NCI-H82 (cell line): ENCODE results near the gene LRP2BP.
"Not testable (repeated sequence)": the region's sequence is repeated elsewhere in the genome, so short reads cannot be mapped to it uniquely, and the experiment has no call there.

Source experiments
- DNase-seq: peaks from one replicate; lab custom pipeline; 2025; lab: John Stamatoyannopoulos, UW

Gene LRP2BP

DNA sequence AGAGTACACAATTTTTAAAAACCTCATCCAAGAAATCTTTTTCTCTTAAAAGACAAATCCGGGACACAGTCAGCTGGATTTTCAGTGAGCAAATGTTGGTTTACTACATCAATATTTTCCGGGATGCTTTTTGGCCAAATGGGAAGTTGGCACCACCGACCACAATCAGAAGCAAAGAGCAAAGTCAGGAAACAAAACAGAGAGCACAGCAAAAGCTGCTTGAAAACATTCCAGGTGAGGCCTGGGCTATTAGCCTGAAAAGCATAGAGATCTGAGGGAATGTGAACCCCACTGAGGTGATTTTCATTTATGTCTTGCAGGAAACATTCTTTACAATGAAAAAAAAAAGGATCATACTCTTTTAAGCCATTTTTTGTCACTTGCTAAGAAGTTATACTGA lies 33.9 kb downstream of the LRP2BP start:
- no peak for DNase-seq

DNA sequence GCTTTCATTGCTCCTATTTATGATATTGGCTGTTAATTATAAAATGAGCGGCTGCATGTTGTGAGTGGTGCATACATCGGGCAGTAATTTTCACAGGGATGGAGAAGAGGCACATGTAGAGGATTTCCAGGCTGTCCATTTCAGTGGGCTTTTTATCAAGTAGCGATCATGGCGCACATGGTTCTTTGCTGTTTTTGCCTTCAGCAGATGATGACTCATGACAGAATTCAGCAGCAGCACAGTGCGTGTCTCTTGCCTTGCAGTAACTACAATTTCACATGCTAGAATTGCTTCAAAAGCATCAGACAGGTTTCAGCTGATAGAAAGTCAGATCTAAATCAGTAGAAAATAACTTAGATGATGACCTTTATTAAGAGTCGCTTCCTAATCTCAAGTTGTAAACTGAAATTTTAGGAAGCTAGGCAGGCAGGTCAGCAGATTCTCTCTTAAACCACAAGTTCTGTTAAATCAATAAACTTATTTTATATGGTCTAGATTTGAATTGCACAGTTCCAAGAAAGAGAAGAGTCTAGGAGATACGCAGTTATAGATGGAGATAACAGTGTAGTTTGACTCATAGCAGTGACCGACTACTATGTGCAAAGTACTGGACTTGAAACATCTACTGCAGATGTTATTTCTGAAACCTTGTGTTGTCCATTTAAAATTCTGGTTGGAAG lies 35.8 kb downstream of the LRP2BP start:
- DNase-seq = no peak

DNA sequence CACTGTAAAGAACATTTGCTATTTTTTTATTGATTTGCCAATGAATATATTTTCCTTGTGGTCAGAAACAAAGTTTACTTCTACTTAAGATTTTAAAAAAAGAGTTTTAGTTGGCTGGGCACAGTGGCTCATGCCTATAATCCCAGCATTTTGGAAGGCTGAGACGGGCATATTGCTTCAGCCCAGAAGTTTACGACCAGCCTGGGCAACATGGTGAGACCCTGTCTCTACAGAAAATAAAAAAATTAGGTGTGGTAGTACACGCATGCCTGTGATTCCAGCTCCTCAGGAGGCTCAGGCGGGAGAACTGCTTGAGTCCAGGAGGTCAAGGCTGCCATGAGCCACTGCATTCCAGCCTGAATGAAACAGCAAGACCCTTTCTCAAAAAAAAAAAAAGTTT lies 36.8 kb downstream of the LRP2BP start:
- DNase-seq = no peak

DNA sequence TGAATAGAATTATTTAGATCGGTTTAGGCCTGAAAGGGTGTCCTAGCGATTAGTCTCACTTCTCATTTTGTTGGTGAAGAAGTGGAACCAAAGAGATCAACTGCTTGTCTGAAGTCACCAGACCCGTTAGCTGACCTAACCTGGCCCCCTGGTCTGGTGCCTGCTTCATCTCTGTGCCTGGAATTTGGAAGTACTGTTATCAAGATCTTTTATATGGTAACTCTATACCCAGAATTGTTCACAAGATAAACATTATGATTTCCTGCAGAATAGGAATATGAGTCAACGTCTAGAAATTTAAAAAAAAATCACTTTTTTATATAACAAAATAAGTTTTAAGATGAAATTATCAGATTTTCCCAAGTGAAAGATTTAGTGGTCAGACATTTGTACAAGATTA lies 37.2 kb downstream of the LRP2BP start:
- DNase-seq = no peak

DNA sequence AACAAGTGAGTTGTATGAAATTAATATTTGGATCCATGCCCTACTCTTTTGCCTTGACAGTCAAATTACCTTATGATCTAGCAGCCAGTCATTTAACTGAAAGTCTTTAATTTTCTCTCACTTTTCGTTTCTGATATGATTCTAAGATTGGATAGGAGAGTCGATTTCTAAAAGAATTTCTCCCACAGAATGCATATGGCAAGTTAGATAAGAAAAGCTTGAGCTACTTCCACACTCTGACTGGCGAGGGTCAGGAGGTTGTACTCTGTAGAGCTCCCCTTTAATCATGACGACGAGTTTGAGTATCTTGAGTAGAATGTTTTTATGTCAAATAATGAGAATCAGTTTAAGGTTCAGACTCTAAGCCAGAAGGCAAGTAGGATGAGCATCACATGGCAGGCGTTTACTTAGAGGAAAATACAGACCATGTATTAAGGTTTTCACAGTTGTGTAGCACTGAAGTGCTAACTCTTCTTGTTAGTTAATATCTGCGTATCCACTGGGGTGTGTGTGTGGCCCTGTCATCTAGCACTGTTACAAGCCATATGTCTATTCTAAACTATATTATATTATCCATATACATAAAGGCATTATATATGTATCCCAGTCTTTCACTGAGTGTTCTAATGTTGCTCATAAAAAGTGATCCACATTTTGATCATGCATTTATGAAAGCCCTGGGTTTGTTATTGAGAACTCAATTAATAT lies 37.8 kb downstream of the LRP2BP start:
- DNase-seq = no peak

DNA sequence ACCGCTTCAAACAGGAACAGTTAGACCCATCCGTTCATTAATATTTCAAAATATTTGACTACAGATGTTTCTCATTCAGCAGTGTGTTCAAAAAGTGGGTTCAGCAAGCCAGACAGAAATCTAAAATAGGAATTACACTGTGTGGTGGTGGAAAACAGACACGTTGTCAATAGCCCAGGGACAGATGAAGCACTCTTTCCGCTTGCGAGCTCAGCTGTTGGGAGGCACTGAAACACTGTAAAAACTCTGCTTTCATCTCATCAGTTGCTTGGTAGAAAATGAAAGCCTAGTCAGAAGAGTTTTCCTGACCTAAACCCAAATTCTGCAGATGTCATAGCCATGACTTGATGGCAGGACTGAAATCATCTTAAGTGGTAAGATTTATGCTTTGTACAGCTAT lies 38.5 kb downstream of the LRP2BP start:
- no peak for DNase-seq

DNA sequence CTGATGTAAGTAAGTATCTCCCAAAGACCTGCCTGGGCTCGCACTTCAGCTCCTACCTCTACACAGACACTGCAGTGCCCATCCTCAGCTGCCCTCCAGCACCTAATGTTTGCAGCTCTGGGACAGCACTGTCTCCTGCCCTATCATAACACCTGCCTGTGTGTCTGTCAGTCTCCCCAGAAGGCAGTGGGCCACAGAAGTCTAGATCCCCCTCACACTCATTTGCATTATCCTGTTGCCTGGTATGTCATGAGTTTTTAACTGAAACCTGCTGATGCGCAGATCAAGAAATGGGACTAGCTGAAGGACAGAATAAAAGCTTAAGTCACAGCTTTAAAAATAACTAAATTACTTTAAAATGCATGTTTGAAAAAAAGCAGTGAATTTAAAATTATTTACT lies 43.0 kb downstream of the LRP2BP start:
- no peak for DNase-seq

DNA sequence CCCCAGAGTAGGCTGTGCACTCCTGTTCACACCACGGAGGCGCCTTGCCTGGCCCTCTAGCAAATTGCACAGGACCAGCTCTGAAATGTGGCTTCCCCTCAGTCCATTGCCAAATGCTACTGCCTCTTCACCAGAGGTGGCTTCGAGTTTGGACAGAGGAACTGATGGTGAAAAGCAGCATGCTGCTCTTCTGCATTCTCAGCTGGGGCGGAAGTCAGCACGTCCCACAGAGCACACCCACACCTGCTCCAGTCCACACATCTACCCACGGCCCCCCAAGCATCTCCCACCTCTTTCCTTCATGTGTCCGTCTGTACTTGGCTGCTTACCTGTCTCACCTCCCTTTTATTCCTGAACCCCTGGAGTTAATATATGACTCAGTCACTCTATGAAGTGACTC lies 43.5 kb downstream of the LRP2BP start:
- no peak for DNase-seq

DNA sequence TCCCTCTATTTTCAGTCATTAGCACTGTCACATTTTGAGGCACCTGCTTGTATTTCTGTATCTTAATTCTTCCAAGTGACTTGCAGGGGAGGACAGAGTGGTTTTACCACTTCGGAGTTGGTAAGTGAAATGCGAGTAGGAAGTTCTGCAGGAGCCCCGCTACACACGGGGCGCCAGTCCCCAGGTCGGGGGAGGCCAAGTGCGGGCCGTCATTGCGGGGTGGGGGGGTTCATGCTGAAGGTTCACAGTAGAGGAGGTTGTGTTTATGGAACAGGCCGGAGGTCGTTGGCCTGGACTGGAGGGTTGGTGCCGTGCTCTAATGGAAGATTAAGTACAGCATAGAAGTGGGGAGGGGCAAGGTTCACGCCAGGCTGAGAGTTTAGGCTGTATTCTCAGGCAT lies 44.0 kb downstream of the LRP2BP start:
- DNase-seq = no peak

DNA sequence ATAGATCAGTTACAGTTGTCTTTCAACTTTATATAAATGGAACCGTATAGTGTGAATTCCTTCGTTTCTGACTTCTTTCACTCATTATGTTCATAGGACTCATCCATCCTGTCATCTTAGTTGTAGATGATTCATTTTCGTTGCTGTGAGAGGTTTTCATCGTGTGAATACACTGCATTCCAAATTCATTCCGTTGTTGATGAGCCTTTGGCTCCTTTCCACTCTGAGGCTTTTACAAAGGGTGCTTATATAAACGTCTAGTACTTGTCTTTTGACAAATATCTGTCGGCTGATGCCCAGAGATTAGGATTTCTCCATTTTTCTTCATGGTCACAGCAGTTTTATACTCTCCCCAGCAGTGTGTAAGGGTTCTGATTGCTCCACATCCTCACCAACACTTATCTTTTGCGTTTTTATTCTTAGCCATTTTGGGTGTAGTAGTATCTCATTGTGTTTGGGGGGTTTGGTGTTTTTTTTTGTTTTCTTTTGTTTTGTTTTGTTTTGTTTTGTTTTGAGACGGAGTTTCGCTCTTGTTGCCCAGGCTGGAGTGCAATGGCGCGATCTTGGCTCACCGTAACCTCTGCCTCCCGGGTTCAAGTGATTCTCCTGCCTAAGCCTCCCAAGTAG lies 48.6 kb downstream of the LRP2BP start:
- no peak for DNase-seq

DNA sequence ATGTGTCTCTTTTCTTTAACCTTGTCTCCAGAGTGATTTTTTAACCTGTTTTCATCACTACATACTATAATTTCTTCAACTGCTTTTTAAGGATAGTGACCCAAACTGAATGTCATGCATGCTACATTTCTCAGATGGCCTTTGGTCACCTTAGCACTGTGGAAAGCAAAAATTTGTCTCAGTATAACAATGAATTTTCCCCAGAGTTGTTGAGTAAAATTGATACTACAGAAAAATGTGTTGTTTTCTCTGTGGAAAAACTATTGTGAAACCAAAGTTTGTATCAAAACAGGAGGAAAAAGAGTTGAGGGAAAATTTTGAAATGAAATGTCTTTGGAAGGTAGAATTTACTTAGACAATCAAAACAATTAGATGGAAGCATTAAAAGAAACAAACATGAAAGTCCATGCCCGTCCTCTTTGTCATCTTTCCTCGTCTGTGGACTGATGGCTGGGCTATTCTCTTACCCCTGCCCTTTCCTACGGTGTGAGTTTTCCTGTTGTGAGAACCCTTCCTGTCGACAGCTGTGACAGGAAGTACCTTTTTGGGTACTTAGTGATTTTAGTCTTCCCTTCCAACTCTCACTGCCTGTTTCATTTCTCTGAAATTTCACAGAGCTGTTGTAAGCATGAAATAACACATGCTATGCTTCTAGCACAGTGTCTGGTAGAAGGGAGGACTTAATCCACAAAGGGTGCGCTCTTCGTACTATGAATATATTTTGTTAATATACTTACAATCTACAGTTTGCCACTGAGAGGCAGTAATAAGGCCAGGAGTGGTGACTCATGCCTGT lies 50.8 kb downstream of the LRP2BP start:
- no peak for DNase-seq

DNA sequence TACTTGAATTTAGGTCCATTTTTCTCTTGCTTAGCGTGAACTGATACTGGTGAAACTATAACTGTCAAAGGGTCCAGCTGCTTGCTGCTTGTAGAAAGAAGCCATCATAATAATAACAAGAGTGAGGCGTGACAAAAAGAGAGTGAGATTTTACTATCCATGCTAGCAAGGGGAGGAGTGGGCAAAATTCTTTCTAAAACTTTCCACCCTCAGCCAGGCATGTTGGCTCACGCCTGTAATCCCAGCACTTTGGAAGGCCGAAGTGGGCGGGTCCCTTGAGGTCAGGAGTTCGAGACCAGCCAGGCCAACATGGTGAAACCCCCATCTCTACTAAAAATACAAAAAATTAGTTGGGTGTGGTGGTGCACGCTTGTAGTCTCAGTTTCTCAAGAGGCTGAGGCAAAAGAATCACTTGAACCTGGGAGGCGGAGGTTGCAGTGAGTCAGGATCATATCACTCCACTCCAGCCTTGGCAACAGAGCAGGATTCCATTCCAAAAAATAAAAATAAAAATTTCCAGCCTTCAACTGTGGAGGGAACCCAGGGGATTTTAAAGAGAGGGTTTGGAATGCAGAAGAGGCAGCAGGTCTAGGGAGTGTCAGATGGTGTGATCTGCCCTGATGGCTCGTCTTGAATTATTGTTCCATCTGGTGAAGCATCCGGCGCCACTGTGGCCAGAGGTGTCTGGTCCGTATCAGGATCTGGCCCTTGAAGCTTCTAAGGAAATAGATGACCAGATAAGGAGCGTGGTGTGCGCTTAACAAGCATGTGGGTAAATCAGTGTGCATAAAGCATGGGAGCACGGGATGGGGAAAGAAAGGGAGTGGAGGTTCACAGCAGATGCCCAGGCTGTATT lies 51.8 kb downstream of the LRP2BP start:
- DNase-seq = peak; percentile 4

DNA sequence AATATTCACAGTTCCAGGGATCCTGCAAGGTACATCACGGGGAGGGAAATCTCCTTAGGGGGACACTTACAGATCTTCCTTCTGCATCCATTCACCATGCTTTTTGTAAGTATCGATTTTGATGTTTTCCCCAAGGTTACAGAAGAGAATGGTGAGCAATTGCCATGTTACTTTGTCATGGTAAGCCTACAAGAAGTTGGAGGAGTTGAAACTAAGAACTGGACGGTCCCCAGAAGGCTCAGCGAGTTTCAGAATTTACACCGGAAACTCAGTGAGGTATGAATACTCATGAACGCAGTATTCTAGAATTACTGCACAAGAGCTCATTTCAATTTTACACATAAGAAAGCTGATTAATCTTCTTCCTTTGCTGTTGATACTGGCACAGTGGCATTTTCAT lies 53.9 kb downstream of the LRP2BP start:
- DNase-seq = no peak

DNA sequence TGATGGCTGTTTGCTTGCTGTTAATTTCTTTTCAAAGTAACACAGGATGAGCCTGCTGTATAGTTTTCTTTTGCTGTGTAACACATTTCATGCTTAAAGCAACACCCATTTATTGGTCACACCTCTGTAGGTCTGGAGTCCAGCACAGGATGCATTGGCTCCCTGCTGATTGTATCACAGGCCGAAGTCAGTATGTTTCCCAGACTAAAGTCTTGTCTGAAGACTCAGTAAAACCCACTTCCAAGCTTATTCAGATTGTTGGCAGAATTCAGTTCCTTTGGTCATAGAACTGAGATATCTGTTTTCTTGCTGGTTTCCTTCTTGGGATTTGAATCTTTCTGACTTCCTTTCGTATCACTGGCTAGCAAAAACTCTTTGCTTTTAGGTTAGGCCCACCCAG lies 54.3 kb downstream of the LRP2BP start:
- no peak for DNase-seq

DNA sequence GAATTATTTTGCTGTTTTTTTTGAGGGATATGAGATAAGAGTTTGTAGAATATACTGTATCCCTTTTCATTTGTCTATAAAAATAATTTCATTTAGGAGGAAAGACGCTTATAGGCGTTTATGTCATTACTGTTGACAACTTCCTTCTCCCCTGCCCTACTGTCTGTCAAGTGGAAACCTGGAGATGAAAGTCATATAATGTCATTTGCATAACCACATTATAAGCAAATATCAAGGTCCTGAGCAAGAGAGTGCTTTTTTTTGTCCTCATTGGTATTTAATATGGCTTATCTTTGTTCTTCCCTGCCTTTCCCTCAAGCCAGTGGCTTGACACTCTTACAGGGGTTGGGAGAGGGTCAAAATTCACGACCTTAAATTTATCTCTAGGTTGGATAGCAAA lies 55.8 kb downstream of the LRP2BP start:
- no peak for DNase-seq

DNA sequence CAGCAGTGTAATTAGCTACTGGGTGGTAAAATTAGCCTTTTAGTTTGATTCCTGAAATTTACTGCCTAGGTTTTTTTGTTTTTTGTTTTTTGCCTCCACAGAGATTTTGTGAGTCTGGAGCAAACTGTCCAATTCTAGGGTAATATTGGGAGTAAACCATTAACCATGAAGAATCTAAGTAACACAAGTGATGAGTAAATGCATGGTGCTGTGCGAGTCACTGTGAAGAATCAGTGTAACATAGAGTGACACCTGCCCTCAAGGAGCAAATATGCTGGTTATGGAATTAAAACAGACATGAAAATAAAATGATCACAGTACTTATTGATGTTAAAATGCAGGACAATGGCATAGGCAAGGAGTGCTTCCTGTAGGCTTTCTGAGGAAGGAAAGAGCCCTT lies 60.1 kb downstream of the LRP2BP start:
- DNase-seq = no peak

DNA sequence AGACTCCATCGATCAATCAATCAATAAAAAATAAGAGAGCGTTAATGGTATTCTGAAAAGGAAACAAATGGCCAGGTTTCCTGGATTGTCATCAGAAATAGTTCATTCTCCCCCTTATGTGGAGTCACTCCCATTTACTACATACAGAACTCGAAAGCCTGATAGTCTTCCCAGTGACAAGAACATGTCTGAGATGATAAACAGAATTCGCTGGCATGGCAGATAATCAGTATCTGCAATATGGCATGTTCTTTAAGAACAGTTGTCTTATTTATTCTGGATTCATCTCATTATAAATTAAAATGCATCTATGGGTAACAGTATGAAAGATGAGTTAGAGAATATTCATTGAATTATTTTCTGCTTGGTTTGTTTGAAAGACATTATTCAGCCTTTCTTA lies 61.4 kb downstream of the LRP2BP start:
- no peak for DNase-seq

DNA sequence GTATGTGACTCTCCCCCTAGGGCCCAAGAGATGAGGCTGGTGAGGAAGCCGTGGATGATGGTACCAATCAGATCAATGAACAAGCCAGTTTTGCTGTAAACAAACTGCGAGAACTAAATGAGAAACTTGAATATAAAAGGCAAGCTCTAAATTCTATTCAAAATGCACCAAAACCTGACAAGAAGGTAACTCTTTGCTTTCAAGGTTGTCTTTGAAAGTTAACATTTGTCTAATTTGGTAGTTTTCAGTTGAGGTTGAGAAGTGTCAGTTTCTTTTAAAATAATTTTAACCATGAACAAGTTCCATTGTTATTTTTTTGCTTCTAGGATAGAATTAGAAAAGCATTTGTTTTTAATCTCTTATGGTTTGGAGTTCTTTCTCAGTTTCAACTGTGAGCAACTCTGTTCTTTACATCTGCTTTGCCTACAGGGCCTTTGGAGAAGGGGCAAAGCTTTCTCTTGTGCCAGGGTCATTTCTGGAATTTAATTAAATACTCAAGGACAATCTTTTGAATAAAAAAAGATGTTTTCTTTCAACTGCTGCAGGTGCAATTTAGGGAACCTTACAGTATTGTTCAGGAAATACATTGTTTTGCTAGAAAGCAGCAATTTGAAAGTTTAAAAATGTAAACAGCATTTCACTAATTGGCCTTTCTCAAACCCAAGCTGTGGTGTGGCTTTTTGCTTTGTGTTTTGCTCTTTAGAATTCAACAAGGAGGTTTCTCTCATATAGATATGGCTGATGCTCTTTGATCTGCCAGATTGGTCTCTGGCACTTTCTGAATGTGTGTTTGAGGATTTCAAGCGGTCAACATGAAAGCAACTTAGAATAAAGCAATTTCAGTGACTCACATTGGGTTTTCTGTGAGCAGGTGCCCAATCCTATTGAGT lies 62.9 kb downstream of the LRP2BP start:
- no peak for DNase-seq

DNA sequence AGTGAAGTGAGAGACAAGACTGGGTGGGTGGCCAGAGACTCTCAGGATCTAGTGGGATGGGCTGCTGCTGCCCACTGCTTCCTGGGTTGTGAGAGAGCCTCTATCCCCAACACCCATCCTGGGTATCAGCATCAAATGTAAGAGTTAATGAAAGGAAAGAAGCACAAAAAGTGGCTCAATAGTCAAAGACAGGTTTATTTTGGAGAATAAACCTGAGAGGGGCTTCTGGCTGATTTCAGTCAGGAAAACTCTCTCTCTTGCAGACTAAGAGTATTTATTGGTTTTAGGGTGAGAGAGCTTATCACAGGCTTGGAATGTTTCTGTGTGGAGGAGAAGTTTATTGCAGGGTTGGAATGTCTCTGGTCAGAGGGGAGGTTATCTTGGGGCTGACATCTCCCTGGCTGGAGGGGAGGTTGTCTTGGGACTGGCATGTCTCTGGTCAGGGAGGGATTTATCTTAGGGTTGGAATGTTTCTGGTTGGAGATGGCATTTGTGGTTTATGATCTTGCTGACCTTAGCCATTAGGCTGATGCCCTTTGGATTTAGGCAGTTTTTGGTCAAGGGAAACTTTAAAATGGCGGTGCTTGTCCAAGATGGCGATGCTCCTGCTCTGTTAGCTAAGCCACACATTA lies 65.7 kb downstream of the LRP2BP start:
- DNase-seq = not testable (repeated sequence)

DNA sequence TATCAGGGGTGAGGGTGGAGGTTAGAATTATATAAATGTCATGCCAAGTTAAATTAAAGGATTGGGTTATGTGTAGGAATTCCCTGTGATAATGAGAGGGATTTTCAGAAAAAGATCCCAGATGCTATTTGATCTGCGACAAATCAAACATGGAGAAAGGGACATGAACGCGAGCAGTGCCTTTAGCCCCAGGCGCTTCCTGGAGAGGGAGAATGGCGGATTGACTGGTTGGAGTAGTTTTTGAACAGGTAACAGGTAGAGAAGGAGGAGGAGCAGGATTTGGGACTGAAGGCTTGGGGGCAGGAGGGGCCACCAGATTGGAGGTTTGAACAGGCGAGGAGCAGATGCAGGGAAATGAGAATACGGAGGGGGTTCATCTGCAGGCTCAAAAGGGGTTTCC lies 67.1 kb downstream of the LRP2BP start:
- DNase-seq = no peak
